Activated B cell treated with CpG ODN at 0.5 μM for 24 hours (primary cell): Measurements from ENCODE around the gene YPEL1. TPM values are rescaled to one million over a fixed set of nuclear protein-coding genes. Genes with fewer than 3 reads are reported as not detected.

Experiments
- ATAC-seq: fragments of 200-7000 bp; cut with Tn5 transposase; one replicate; pipeline ENCODE4 v1.10.0; 2021; ENCODE audit warnings: low read depth, mild to moderate bottlenecking, moderate library complexity
- CTCF ChIA-PET: fragments of 350-600 bp; sonication (Branson Sonifier 250); formaldehyde crosslinking; loops from one replicate; lab custom pipeline; 2021; ENCODE audit warnings: antibody characterized with exemption; lab: Charles Lee
- POLR2A ChIA-PET: fragments of 350-600 bp; sonication (Branson Sonifier 250); formaldehyde crosslinking; loops from one replicate; lab custom pipeline; 2021; ENCODE audit warnings: antibody characterized with exemption; lab: Charles Lee
- DNase-seq: peaks from one replicate; pipeline ENCODE4 v3.0.0; 2022
- H3K27ac Mint-ChIP-seq: one replicate; pipeline ENCODE4 v1.8.0; 2020; ENCODE audit warnings: mixed read lengths
- H3K27me3 Mint-ChIP-seq: one replicate; pipeline ENCODE4 v1.8.0; 2021; ENCODE audit warnings: mixed read lengths
- H3K36me3 Mint-ChIP-seq: one replicate; pipeline ENCODE4 v1.8.0; 2021; ENCODE audit warnings: low read depth, mixed read lengths
- H3K4me1 Mint-ChIP-seq: one replicate; pipeline ENCODE4 v1.8.0; 2021; ENCODE audit warnings: mixed read lengths
- H3K4me3 Mint-ChIP-seq: one replicate; pipeline ENCODE4 v1.8.0; 2020; ENCODE audit warnings: mild to moderate bottlenecking, mixed read lengths
- H3K9me3 Mint-ChIP-seq: one replicate; pipeline ENCODE4 v1.8.0; 2020; ENCODE audit warnings: mixed read lengths
- CTCF ChIP-seq: fragments of 200-600 bp; IDR thresholded peaks from one replicate; pipeline ENCODE4 v1.8.0; 2022; ENCODE audit warnings: antibody characterized with exemption, mild to moderate bottlenecking
- intact Hi-C: fragments of 100-400 bp; cut with micrococcal nuclease; formaldehyde crosslinking; loops from one replicate; pipeline ENCODE4 v1.15.1; 2024
- total RNA-seq: library from RNA; stranded (reverse); gene quantifications from 2 replicates; pipeline ENCODE4 v1.2.3, GENCODE V29; 2022

The YPEL1 gene
- total RNA-seq, 1 donor from 2014 or later: 4.1 TPM

- peak overlapping the region; percentile 90 for H3K4me3 Mint-ChIP-seq
- H3K27ac Mint-ChIP-seq: peak overlapping the region; percentile 46
- H3K4me1 Mint-ChIP-seq: peaks cover 19% of the 10 kb centered on the region
- ChIA-PET CTCF (interaction anchor here (1.5 kb wide), 1 partner anchor 9 kb away, joined by 7 read pairs; the partner anchor contains the start of gene SDF2L1), POLR2A (interaction anchor here (1.0 to 2.0 kb wide), 3 partner anchors 10 to 22 kb away, joined by 6 to 16 read pairs (median 10); partner anchors contain the start of genes PPIL2, SDF2L1 and YDJC)
- TF ChIP-seq CTCF: no peak
- intact Hi-C loops: loop anchor here (1.0 kb wide), 1 partner anchor 9 kb away; the partner anchor contains the start of gene SDF2L1
- H3K9me3 Mint-ChIP-seq: no peaks in the 10 kb centered on the region
- H3K36me3 Mint-ChIP-seq: peaks cover 3% of the 10 kb centered on the region
- DNase-seq (no peak), ATAC-seq (peak; percentile 21)
- no peaks in the 10 kb centered on the region for H3K27me3 Mint-ChIP-seq
These were observed 84.0 kb downstream of the YPEL1 start for GRCh38 chr22:21651521-21652009.

DNA sequence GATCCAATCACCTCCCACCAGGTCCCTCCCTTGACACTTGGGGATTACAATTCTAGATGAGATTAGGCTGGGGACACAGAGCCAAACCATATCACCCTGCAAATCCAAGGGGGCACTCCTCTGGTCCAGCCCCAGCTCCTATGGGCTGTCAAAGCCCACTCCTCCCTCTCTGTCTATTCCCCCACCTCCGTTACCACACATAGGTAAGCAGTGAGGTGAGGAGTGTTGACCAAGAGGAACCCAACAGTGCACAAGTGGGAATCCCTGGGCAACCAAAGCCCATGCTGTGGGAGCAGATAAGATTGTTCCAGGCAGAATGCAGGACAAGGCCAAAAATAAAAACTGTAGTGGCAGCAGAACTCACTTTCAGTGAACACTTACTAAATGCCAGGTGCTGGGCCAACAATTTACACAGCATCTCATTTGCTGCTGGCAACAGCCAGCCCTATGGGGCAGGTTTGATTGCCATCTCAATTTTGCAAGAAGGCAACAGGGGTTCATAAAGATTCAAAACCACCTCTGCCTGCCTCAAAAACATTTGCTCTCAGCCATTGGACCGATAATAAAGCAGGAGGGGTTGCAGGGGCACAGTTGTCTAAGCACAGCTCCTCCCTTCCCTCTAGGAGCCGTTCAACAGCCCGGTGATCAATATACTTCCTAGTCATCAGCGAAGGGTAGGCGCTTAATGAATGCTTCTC is 84.6 kb downstream of the YPEL1 start:
- H3K9me3 Mint-ChIP-seq: no peaks in the 10 kb centered on the region
- ChIA-PET CTCF (interaction anchor here (1.5 kb wide), 1 partner anchor 8 kb away, joined by 7 read pairs; the partner anchor contains the start of gene SDF2L1), POLR2A (interaction anchor here (1.9 to 2.0 kb wide), 2 partner anchors 9 to 22 kb away, joined by 10 to 16 read pairs; partner anchors contain the start of genes SDF2L1 and YDJC)
- peaks cover 8% of the 10 kb centered on the region for H3K36me3 Mint-ChIP-seq
- no peak for DNase-seq
- H3K4me3 Mint-ChIP-seq: peak overlapping the region; percentile 90
- ATAC-seq: no peak
- no peak overlapping the region for H3K27ac Mint-ChIP-seq
- peaks cover 19% of the 10 kb centered on the region for H3K4me1 Mint-ChIP-seq
- no peaks in the 10 kb centered on the region for H3K27me3 Mint-ChIP-seq
- TF ChIP-seq CTCF: no peak
- intact Hi-C loops: no loop called here

DNA sequence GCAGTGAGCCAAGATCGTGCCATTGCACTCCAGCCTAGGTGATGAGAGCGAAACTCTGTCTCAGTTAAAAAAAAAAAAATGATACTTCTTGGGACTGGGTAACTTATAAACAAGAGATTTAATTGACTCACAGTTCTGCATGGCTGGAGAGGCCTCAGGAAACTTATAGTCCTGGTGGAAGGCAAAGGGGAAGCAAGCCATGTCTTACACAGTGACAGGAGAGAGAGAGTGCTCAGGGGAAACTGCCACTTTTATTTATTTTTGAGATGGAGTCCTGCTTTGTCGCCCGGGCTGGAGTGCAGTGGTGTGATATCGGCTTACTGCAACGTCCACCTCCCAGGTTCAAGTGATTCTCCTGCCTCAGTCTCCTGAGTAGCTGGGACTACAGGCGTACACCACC is 85.3 kb downstream of the YPEL1 start:
- ChIA-PET CTCF (no interaction called here), POLR2A (no interaction called here)
- no peak for TF ChIP-seq CTCF
- H3K27ac Mint-ChIP-seq: no peak overlapping the region
- no peaks in the 10 kb centered on the region for H3K9me3 Mint-ChIP-seq
- DNase-seq (no peak), ATAC-seq (no peak)
- H3K4me1 Mint-ChIP-seq: peaks cover 19% of the 10 kb centered on the region
- no peak overlapping the region for H3K4me3 Mint-ChIP-seq
- peaks cover 12% of the 10 kb centered on the region for H3K36me3 Mint-ChIP-seq
- intact Hi-C loops: no loop called here
- H3K27me3 Mint-ChIP-seq: no peaks in the 10 kb centered on the region

Other genes with a start within 250 kb of the YPEL1 start
- 0.24 TPM in 1 of 2 replicates, not detected in the other for gene RIMBP3C, start 184.3 kb downstream of the YPEL1 start, total RNA-seq
- 39.8 and 43.3 TPM in 2 replicates for gene UBE2L3, start 168.1 kb downstream of the YPEL1 start, total RNA-seq
- gene YDJC, start 105.8 kb downstream of the YPEL1 start, total RNA-seq: 46.1 and 51.4 TPM in 2 replicates
- gene CCDC116, start 103.0 kb downstream of the YPEL1 start, total RNA-seq: 1.0 and 1.2 TPM in 2 replicates
- gene SDF2L1, start 93.5 kb downstream of the YPEL1 start, total RNA-seq: 40.0 and 43.3 TPM in 2 replicates
- 58.4 and 64.0 TPM in 2 replicates for gene PPIL2, start 69.8 kb downstream of the YPEL1 start, total RNA-seq
- 130 and 149 TPM in 2 replicates for gene MAPK1, start 131.9 kb upstream of the YPEL1 start, total RNA-seq
- gene PPM1F, start 217.1 kb upstream of the YPEL1 start, total RNA-seq: 18.2 and 21.1 TPM in 2 replicates
- 60.4 and 83.4 TPM in 2 replicates for gene TOP3B, start 247.0 kb upstream of the YPEL1 start, total RNA-seq